Liver (tissue), 2 donors: Measurements from ENCODE around the gene PCDHGC5.

Experiments
- TF ChIP-seq, protein P1 (sequence below): fragments of 150-350 bp; IDR thresholded peaks from 2 replicates; pipeline ENCODE4 v1.5.1; 2017; ENCODE audit warnings: improper control_type of control experiment, low read depth, low read length; ENCODE audit not compliant: missing input control
- TF ChIP-seq, protein P2 (sequence below): IDR thresholded peaks from 2 replicates; pipeline ENCODE4 v1.6.1; 2016; ENCODE audit warnings: antibody characterized with exemption, mild to moderate bottlenecking
- TF ChIP-seq, protein P3 (sequence below): IDR thresholded peaks from 2 replicates; pipeline ENCODE4 v1.6.1; 2016; ENCODE audit warnings: antibody characterized with exemption
- donor health status: healthy.

DNA sequence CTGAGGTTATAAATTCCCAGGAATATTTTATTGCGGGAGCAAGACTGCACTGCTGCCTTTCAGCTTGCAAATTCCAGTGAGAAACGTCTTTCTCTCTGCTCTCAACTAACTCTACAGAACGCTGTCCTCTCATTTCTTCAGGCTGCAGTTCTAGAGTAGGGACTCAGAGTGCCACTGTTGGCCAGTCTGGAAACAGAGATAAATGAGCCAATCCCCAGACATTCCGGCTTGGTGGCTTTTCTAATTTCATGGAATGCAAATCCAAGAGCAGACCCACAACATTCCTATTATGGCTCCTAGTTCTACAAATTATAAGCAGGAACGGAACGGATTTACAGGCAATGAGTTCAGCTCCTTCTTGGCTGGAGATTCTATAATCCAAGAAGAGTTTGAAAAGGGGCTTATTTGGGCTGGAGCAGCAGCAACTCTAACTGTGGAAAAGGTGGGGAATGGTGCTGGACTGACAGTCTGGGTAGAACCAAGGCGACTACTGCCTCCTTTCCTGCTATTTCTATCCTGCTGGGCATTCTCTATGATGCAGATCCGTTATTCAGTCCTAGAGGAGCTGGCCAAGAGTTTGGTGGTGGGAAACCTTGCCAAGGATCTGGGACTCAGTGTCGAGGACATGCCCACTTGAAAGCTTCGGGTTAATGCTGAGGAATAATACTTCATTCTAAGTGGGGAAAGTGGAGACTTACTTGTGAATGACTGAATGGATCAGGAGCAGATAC is 49.3 kb upstream of the PCDHGC5 start:
- TF ChIP-seq, protein P1, sequence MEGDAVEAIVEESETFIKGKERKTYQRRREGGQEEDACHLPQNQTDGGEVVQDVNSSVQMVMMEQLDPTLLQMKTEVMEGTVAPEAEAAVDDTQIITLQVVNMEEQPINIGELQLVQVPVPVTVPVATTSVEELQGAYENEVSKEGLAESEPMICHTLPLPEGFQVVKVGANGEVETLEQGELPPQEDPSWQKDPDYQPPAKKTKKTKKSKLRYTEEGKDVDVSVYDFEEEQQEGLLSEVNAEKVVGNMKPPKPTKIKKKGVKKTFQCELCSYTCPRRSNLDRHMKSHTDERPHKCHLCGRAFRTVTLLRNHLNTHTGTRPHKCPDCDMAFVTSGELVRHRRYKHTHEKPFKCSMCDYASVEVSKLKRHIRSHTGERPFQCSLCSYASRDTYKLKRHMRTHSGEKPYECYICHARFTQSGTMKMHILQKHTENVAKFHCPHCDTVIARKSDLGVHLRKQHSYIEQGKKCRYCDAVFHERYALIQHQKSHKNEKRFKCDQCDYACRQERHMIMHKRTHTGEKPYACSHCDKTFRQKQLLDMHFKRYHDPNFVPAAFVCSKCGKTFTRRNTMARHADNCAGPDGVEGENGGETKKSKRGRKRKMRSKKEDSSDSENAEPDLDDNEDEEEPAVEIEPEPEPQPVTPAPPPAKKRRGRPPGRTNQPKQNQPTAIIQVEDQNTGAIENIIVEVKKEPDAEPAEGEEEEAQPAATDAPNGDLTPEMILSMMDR: no peak
- TF ChIP-seq, protein P2, sequence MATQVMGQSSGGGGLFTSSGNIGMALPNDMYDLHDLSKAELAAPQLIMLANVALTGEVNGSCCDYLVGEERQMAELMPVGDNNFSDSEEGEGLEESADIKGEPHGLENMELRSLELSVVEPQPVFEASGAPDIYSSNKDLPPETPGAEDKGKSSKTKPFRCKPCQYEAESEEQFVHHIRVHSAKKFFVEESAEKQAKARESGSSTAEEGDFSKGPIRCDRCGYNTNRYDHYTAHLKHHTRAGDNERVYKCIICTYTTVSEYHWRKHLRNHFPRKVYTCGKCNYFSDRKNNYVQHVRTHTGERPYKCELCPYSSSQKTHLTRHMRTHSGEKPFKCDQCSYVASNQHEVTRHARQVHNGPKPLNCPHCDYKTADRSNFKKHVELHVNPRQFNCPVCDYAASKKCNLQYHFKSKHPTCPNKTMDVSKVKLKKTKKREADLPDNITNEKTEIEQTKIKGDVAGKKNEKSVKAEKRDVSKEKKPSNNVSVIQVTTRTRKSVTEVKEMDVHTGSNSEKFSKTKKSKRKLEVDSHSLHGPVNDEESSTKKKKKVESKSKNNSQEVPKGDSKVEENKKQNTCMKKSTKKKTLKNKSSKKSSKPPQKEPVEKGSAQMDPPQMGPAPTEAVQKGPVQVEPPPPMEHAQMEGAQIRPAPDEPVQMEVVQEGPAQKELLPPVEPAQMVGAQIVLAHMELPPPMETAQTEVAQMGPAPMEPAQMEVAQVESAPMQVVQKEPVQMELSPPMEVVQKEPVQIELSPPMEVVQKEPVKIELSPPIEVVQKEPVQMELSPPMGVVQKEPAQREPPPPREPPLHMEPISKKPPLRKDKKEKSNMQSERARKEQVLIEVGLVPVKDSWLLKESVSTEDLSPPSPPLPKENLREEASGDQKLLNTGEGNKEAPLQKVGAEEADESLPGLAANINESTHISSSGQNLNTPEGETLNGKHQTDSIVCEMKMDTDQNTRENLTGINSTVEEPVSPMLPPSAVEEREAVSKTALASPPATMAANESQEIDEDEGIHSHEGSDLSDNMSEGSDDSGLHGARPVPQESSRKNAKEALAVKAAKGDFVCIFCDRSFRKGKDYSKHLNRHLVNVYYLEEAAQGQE: no peak
- TF ChIP-seq, protein P3, sequence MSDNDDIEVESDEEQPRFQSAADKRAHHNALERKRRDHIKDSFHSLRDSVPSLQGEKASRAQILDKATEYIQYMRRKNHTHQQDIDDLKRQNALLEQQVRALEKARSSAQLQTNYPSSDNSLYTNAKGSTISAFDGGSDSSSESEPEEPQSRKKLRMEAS: no peak
